ENCODE results near the gene GTF2H2.
"Not testable (repeated sequence)": the region's sequence is repeated elsewhere in the genome, so short reads cannot be mapped to it uniquely, and the experiment has no call there.

DNA sequence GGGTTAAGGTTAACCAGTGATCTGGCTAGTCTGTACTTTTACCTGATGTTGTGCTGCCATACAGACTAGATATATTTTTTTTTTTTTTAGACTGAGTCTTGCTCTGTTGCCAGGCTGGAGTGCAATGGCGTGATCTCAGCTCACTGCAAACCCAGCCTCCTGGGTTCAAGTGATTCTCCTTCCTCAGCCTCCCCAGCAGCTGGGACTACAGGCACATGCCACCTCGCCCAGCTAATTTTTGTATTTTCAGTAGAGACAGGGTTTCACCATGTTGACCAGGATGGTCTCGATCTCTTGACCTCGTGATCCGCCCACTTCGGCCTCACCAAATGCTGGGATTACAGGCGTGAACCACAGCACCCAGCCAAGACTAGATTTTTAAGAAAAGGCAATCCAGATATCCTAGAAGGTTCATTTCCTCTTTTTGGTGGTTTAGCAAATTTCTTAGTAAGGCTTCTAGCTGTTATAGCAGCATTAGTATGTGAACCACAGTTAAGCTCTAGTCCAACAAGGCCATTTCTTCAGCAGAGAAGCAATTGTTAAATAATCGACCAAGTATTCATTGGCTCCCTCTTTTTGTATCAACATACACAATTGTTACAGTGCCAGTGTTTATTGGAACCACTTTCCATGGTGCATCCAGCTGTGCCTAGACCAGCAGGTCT is 42.1 kb downstream of the GTF2H2 start, which contains the start of gene NAIP:
- TF ChIP-seq, protein P1, sequence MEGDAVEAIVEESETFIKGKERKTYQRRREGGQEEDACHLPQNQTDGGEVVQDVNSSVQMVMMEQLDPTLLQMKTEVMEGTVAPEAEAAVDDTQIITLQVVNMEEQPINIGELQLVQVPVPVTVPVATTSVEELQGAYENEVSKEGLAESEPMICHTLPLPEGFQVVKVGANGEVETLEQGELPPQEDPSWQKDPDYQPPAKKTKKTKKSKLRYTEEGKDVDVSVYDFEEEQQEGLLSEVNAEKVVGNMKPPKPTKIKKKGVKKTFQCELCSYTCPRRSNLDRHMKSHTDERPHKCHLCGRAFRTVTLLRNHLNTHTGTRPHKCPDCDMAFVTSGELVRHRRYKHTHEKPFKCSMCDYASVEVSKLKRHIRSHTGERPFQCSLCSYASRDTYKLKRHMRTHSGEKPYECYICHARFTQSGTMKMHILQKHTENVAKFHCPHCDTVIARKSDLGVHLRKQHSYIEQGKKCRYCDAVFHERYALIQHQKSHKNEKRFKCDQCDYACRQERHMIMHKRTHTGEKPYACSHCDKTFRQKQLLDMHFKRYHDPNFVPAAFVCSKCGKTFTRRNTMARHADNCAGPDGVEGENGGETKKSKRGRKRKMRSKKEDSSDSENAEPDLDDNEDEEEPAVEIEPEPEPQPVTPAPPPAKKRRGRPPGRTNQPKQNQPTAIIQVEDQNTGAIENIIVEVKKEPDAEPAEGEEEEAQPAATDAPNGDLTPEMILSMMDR (IDR thresholded peaks at IDR 0.05; ENCODE audit: low read length), result not testable (repeated sequence)
- not testable (repeated sequence) for TF ChIP-seq EZH2 (optimal IDR thresholded peaks at IDR 0.05; ENCODE audit: low read depth, low read length); EZH2phosphoT487 (IDR thresholded peaks at IDR 0.05; ENCODE audit: low read length)
